Measurements from ENCODE around the gene TBC1D16. TPM values are rescaled to one million over a fixed set of nuclear protein-coding genes. Genes with fewer than 3 reads are reported as not detected.

The TBC1D16 gene
- total RNA-seq, 8 experiments from 2014 or later, result 12.9 to 50.5 (median 33.4) TPM

Other genes with a start within 250 kb of the TBC1D16 start
- 10 to 100 TPM in 5 of 8 experiments, 1 to 10 TPM in 3; 4.4 to 16.4 (median 11.9) TPM for gene CBX8, start 238.8 kb downstream of the TBC1D16 start, total RNA-seq
- gene CBX4, start 196.4 kb downstream of the TBC1D16 start, total RNA-seq, result 10 to 100 TPM; 10.9 to 51.0 (median 33.0) TPM
- 10 to 100 TPM in 3 of 8 experiments, 1 to 10 TPM in 5; 2.3 to 23.0 (median 8.2) TPM for gene CCDC40, start 770 bp upstream of the TBC1D16 start, total RNA-seq
- 10 to 100 TPM; 16.1 to 66.3 (median 35.8) TPM for gene GAA, start 65.7 kb upstream of the TBC1D16 start, total RNA-seq
- 100 to 1,000 TPM in 4 of 8 experiments, 10 to 100 TPM in 4; 63.4 to 192 (median 95.1) TPM for gene EIF4A3, start 111.3 kb upstream of the TBC1D16 start, total RNA-seq
- 1 to 10 TPM in 5 of 8 experiments, under 1 TPM in 3; 0.50 to 6.1 (median 2.0) TPM for gene CARD14, start 134.2 kb upstream of the TBC1D16 start, total RNA-seq
- 10 to 100 TPM in 5 of 8 experiments, 1 to 10 TPM in 3; 5.5 to 56.6 (median 11.2) TPM for gene SGSH, start 184.5 kb upstream of the TBC1D16 start, total RNA-seq
- 10 to 100 TPM in 7 of 8 experiments, 1 to 10 TPM in 1; 9.1 to 41.3 (median 18.1) TPM for gene SLC26A11, start 184.6 kb upstream of the TBC1D16 start, total RNA-seq
- gene RNF213, start 225.0 kb upstream of the TBC1D16 start, total RNA-seq, result 100 to 1,000 TPM in 1 of 8 experiments, 10 to 100 TPM in 6, 1 to 10 TPM in 1; 9.2 to 161 (median 29.6) TPM